ENCODE measurements around the gene DCUN1D2. TPM values are rescaled to one million over a fixed set of nuclear protein-coding genes. Genes with fewer than 3 reads are reported as not detected.

The DCUN1D2 gene
- polyA plus RNA-seq, 3 donors: 3.1 to 16.7 (median 6.1) TPM

- Histone ChIP-seq H3K4me2 (replicated peaks; ENCODE audit: extremely low read depth, low read length, poor library complexity, severe bottlenecking) (peak overlapping the region; percentile 81), H3K4me3 (replicated peaks in 1 of 3; ENCODE audit: low read depth in 2 of 3, low read length in 3 of 3) (peak overlapping the region in 1 of 3 experiments; percentile 91)
- peaks cover 53% of the 10 kb centered on the region for H3K4me1 Mint-ChIP-seq
Observed at GRCh38 chr13:113489171-113489548, 1.4 kb downstream of the DCUN1D2 start.

GRCh38 chr13:113488283-113488682, 2.2 kb downstream of the DCUN1D2 start:
- intact Hi-C loops (cut with micrococcal nuclease): no loop called here
- TF ChIP-seq CTCF (IDR thresholded peaks at IDR 0.05): no peak
- H3K36me3 ChIP-seq (replicated peaks in 1 of 2; ENCODE audit: control insufficient read depth in 1 of 2, insufficient read depth in 2 of 2, low read length in 2 of 2): peaks cover 3 to 8% of the 10 kb centered on the region in 2 donors
- H3K27ac ChIP-seq (ENCODE audit: low read depth in 1 of 2, low read length in 2 of 2): no peak overlapping the region
- peaks cover 0 to 1% (median 0%) of the 10 kb centered on the region in 3 donors for H3K27me3 Mint-ChIP-seq (ENCODE audit: low read depth in 3 of 3)
- H3K9me3 ChIP-seq (replicated peaks in 1 of 2; ENCODE audit: control insufficient read depth in 1 of 2, insufficient read depth in 1 of 2, low read length in 2 of 2): no peaks in the 10 kb centered on the region
- peaks cover 61% of the 10 kb centered on the region for H4K20me1 ChIP-seq (ENCODE audit: insufficient read depth, low read length)
- no peaks in the 10 kb centered on the region for H3K9me3 Mint-ChIP-seq
- no peak overlapping the region for H3K9ac ChIP-seq (ENCODE audit: insufficient read depth, low read length, poor library complexity, severe bottlenecking)
- peaks cover 8 to 23% of the 10 kb centered on the region in 2 donors for H3K36me3 Mint-ChIP-seq
- peak in 1 of 3 donors; percentile 3 for DNase-seq
- H3K4me2 ChIP-seq (replicated peaks; ENCODE audit: extremely low read depth, low read length, poor library complexity, severe bottlenecking): peak overlapping the region; percentile 1
- no peak overlapping the region for H3K4me3 ChIP-seq (replicated peaks in 1 of 3; ENCODE audit: low read depth in 2 of 3, low read length in 3 of 3)
- H3K4me1 ChIP-seq (ENCODE audit: control insufficient read depth in 1 of 2, insufficient read depth in 2 of 2, low read length in 2 of 2): peaks cover 39 to 42% of the 10 kb centered on the region in 2 donors
- H3K4me1 Mint-ChIP-seq: peaks cover 44% of the 10 kb centered on the region
- no peak overlapping the region for H2AFZ ChIP-seq (ENCODE audit: insufficient read depth, low read depth, low read length, poor library complexity, severe bottlenecking)
- H3K27ac Mint-ChIP-seq: peak overlapping the region in 4 of 7 donors; percentile 49 to 81 (median 68)
- H3K27me3 ChIP-seq (ENCODE audit: control insufficient read depth in 2 of 2, insufficient read depth in 2 of 2, low read length in 2 of 2): no peaks in the 10 kb centered on the region
- H3K79me2 ChIP-seq (ENCODE audit: insufficient read depth, low read length): peaks cover 90% of the 10 kb centered on the region
- 20% methylated on average over 1 of the region's 3 CpGs for WGBS (ENCODE audit: insufficient coverage)
- H3K4me3 Mint-ChIP-seq: no peak overlapping the region

More at GRCh38 chr13:113489171-113489548, 1.4 kb downstream of the DCUN1D2 start:
- TF ChIP-seq CTCF (IDR thresholded peaks at IDR 0.05): no peak
- intact Hi-C loops (cut with micrococcal nuclease): no loop called here
- Histone ChIP-seq H3K79me2 (ENCODE audit: insufficient read depth, low read length) (peaks cover 90% of the 10 kb centered on the region), H3K27ac (ENCODE audit: low read depth in 1 of 2, low read length in 2 of 2) (no peak overlapping the region), H3K9me3 (replicated peaks in 1 of 2; ENCODE audit: control insufficient read depth in 1 of 2, insufficient read depth in 1 of 2, low read length in 2 of 2) (no peaks in the 10 kb centered on the region), H3K4me1 (ENCODE audit: control insufficient read depth in 1 of 2, insufficient read depth in 2 of 2, low read length in 2 of 2) (peaks cover 47 to 51% of the 10 kb centered on the region in 2 donors), H2AFZ (ENCODE audit: insufficient read depth, low read depth, low read length, poor library complexity, severe bottlenecking) (no peak overlapping the region), H3K27me3 (ENCODE audit: control insufficient read depth in 2 of 2, insufficient read depth in 2 of 2, low read length in 2 of 2) (no peaks in the 10 kb centered on the region), H4K20me1 (ENCODE audit: insufficient read depth, low read length) (peaks cover 61% of the 10 kb centered on the region), H3K9ac (ENCODE audit: insufficient read depth, low read length, poor library complexity, severe bottlenecking) (no peak overlapping the region), H3K36me3 (replicated peaks in 1 of 2; ENCODE audit: control insufficient read depth in 1 of 2, insufficient read depth in 2 of 2, low read length in 2 of 2) (no peaks in the 10 kb centered on the region)
- peak overlapping the region; percentile 90 to 96 for H3K4me3 Mint-ChIP-seq
- DNase-seq: no peak
- WGBS (ENCODE audit: insufficient coverage): 55% methylated on average over 1 of the region's 8 CpGs
- H3K27me3 Mint-ChIP-seq (ENCODE audit: low read depth in 3 of 3): peaks cover 0 to 1% (median 0%) of the 10 kb centered on the region in 3 donors
- H3K9me3 Mint-ChIP-seq: no peaks in the 10 kb centered on the region
- H3K27ac Mint-ChIP-seq: peak overlapping the region in 3 of 7 donors; percentile 19 to 85 (median 76)
- H3K36me3 Mint-ChIP-seq: peaks cover 6 to 19% of the 10 kb centered on the region in 2 donors
